SU-DHL-6 (cell line): ENCODE measurements around the gene MKS1.

Source experiments
- EZH2phosphoT487 ChIP-seq: fragments of 200-600 bp; sonication (generic), shearing (Covaris generic); conservative IDR thresholded peaks from 2 replicates; pipeline ENCODE4 v1.6.1; 2018; ENCODE audit warnings: mild to moderate bottlenecking, antibody characterized with exemption, low read length, moderate library complexity, mixed read lengths
- TF ChIP-seq, protein P1 (sequence below): fragments of 200-600 bp; sonication (generic); IDR thresholded peaks from one replicate; pipeline ENCODE4 v1.5.1; 2017; ENCODE audit warnings: antibody characterized with exemption, mild to moderate bottlenecking, low read length, moderate library complexity; ENCODE audit not compliant: insufficient read depth, poor library complexity, severe bottlenecking

DNA sequence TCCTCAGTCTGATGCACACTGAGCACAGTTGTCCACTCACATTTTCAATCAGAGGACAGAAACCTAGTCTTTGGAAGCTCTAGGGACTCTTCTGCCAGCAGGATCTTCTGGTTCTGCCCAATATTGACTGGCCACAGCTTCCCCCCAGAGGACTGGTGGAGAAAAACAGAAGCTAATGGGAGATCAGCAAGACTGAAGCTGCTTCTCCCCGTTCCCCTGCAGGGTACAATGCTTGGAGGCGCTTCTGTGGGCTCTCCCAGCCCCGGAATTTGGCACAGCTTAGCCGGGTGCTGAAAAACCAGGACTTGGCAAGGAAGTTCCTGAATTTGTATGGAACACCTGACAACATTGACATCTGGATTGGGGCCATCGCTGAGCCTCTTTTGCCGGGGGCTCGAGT lies 16.2 kb downstream of the MKS1 start:
- TF ChIP-seq, protein P1, sequence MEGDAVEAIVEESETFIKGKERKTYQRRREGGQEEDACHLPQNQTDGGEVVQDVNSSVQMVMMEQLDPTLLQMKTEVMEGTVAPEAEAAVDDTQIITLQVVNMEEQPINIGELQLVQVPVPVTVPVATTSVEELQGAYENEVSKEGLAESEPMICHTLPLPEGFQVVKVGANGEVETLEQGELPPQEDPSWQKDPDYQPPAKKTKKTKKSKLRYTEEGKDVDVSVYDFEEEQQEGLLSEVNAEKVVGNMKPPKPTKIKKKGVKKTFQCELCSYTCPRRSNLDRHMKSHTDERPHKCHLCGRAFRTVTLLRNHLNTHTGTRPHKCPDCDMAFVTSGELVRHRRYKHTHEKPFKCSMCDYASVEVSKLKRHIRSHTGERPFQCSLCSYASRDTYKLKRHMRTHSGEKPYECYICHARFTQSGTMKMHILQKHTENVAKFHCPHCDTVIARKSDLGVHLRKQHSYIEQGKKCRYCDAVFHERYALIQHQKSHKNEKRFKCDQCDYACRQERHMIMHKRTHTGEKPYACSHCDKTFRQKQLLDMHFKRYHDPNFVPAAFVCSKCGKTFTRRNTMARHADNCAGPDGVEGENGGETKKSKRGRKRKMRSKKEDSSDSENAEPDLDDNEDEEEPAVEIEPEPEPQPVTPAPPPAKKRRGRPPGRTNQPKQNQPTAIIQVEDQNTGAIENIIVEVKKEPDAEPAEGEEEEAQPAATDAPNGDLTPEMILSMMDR, result no peak
- TF ChIP-seq EZH2phosphoT487, result no peak
